HepG2 (cell line): Measurements from ENCODE around the gene SPIRE1. TPM values are rescaled to one million over a fixed set of nuclear protein-coding genes. Genes with fewer than 3 reads are reported as not detected.

ENCODE experiments used
- ATAC-seq: fragments of 200-7000 bp; cut with Tn5 transposase; 3 replicates; pipeline ENCODE4 v1.9.1; 2020; ENCODE audit warnings: mild to moderate bottlenecking, moderate library complexity
- BruUV-seq: library from RNA; stranded (reverse); fragments of 400-500 nt; replicated peaks from 2 replicates; lab custom pipeline; 2021; lab: Mats Ljungman, UMichigan
- CTCF ChIA-PET: fragments of 300-600 bp; formaldehyde crosslinking; extraction: SDS; loops from one replicate; lab custom pipeline; 2021; ENCODE audit warnings: low total read pairs, inconsistent platforms, low intra/inter-chr PET ratio; lab: Yijun Ruan, JAX
- POLR2A ChIA-PET: fragments of 350-600 bp; sonication (Branson Sonifier 250); formaldehyde crosslinking; loops from one replicate; lab custom pipeline; 2020; ENCODE audit warnings: antibody characterized with exemption, inconsistent platforms; lab: Yijun Ruan, JAX
- DNase-seq: peaks from one replicate; pipeline ENCODE4 v3.0.0-alpha.2; 2015; ENCODE audit warnings: low spot score
- FAIRE-seq: peaks from 3 replicates; lab custom pipeline; 2011; peaks lifted over from hg19 to GRCh38; lab: Jason Lieb, UNC
- H2AFZ ChIP-seq: one replicate; pipeline ENCODE4 v1.6.1; 2011; ENCODE audit warnings: low read length, inconsistent platforms
- H3K27ac ChIP-seq: fragments of 300-600 bp; 3 replicates; pipeline ENCODE4 v1.8.0; 2011; ENCODE audit warnings: mixed run types, mild to moderate bottlenecking, mixed read lengths, low read length, inconsistent platforms; ENCODE audit not compliant: insufficient read depth; ENCODE audit errors: extremely low read length
- H3K27me3 ChIP-seq, 2 experiments: fragments of 200-600 bp in 1 of 2; 2 replicates in 1 of 2; 3 replicates in 1 of 2; pipeline versions ENCODE4 v1.6.0 to v1.8.0; 2011; ENCODE audit warnings: low read length in 2 of 2, mild to moderate bottlenecking in 2 of 2, moderate library complexity in 2 of 2, inconsistent platforms in 1 of 2; ENCODE audit not compliant: insufficient read depth in 2 of 2, control insufficient read depth in 1 of 2
- H3K36me3 ChIP-seq, 2 experiments: fragments of 200-600 bp in 1 of 2; replicated peaks in 1 of 2; 2 replicates in 1 of 2; 3 replicates in 1 of 2; pipeline versions ENCODE4 v1.5.1 to v1.8.0; 2011; ENCODE audit warnings: low read length in 2 of 2, inconsistent platforms in 1 of 2; ENCODE audit not compliant: insufficient read depth in 2 of 2, control insufficient read depth in 1 of 2
- H3K4me1 ChIP-seq: 2 replicates; pipeline ENCODE4 v1.5.1; 2012; ENCODE audit warnings: low read length, inconsistent platforms; ENCODE audit not compliant: insufficient read depth
- H3K4me2 ChIP-seq: 2 replicates; pipeline ENCODE4 v1.6.0; 2011; ENCODE audit warnings: low read depth, low read length, inconsistent platforms
- H3K4me3 ChIP-seq, 3 experiments: fragments of 200-600 bp in 1 of 3; sonication (generic), shearing (Covaris generic) in 1 of 3; replicated peaks in 1 of 3; 2 replicates each; pipeline ENCODE4 v1.5.1; 2011 to 2016; ENCODE audit warnings: low read length in 3 of 3, inconsistent platforms in 2 of 3, low read depth in 2 of 3, mild to moderate bottlenecking in 2 of 3, control low read depth in 1 of 3, mixed read lengths in 1 of 3; ENCODE audit not compliant: insufficient read depth in 1 of 3
- H3K79me2 ChIP-seq: one replicate; pipeline ENCODE4 v1.6.1; 2011; ENCODE audit warnings: low read length, inconsistent platforms; ENCODE audit not compliant: insufficient read depth
- H3K9ac ChIP-seq: 2 replicates; pipeline ENCODE4 v1.6.0; 2011; ENCODE audit warnings: mild to moderate bottlenecking, low read depth, low read length, inconsistent platforms; ENCODE audit not compliant: insufficient read depth
- H3K9me3 ChIP-seq: 2 replicates; pipeline ENCODE4 v1.5.1; 2012; ENCODE audit warnings: mild to moderate bottlenecking, low read length
- H4K20me1 ChIP-seq: 2 replicates; pipeline ENCODE4 v1.6.0; 2011; ENCODE audit warnings: inconsistent platforms, mild to moderate bottlenecking, low read length, moderate library complexity; ENCODE audit not compliant: insufficient read depth
- ESRRA ChIP-seq: sonication (generic); formaldehyde crosslinking; IDR thresholded peaks from 2 replicates; pipeline ENCODE4 v1.5.1; 2020; ENCODE audit warnings: mild to moderate bottlenecking, low read depth, missing genetic modification reagents
- GATA4 ChIP-seq: sonication (generic); IDR thresholded peaks from 2 replicates; pipeline ENCODE4 v1.6.1; 2016; ENCODE audit warnings: antibody characterized with exemption, low read depth, borderline replicate concordance
- KDM5A ChIP-seq: fragments of 200-600 bp; sonication (generic); IDR thresholded peaks from 2 replicates; pipeline ENCODE4 v1.7.0; 2018; ENCODE audit warnings: antibody characterized with exemption, mild to moderate bottlenecking, low read length, borderline replicate concordance
- MED13 ChIP-seq: sonication (generic); formaldehyde crosslinking; IDR thresholded peaks from 2 replicates; pipeline ENCODE4 v1.5.0; 2020; ENCODE audit warnings: missing genetic modification reagents
- NFIC ChIP-seq: IDR thresholded peaks from 2 replicates; pipeline ENCODE4 v1.6.1; 2012; ENCODE audit warnings: mild to moderate bottlenecking, low read length, inconsistent platforms
- PHF21A ChIP-seq: sonication (generic); formaldehyde crosslinking; IDR thresholded peaks from 2 replicates; pipeline ENCODE4 v1.5.0; 2020; ENCODE audit warnings: mild to moderate bottlenecking, missing genetic modification reagents
- SIX4 ChIP-seq: sonication (generic); formaldehyde crosslinking; IDR thresholded peaks from 2 replicates; pipeline ENCODE4 v1.4.0; 2020; ENCODE audit warnings: missing genetic modification reagents
- SNAPC5 ChIP-seq: sonication (generic); formaldehyde crosslinking; IDR thresholded peaks from 2 replicates; pipeline ENCODE4 v1.8.1; 2023; ENCODE audit warnings: mild to moderate bottlenecking, missing genetic modification reagents, borderline replicate concordance
- TBL1XR1 ChIP-seq: fragments of 150-350 bp; IDR thresholded peaks from 2 replicates; pipeline ENCODE4 v1.6.1; 2014; ENCODE audit warnings: borderline replicate concordance, low read length; ENCODE audit not compliant: partially characterized antibody
- THAP11 ChIP-seq: IDR thresholded peaks from 2 replicates; pipeline ENCODE4 v1.6.1; 2016; ENCODE audit warnings: missing biosample characterization, missing genetic modification reagents
- THYN1 ChIP-seq: sonication (generic); formaldehyde crosslinking; IDR thresholded peaks from 2 replicates; pipeline ENCODE4 v1.8.1; 2023; ENCODE audit warnings: low read depth, mild to moderate bottlenecking, moderate library complexity, missing genetic modification reagents, borderline replicate concordance
- ZKSCAN8 ChIP-seq: IDR thresholded peaks from 2 replicates; pipeline ENCODE4 v1.6.1; 2016; ENCODE audit warnings: borderline replicate concordance, missing genetic modification reagents, missing compliant biosample characterization
- ZNF24 ChIP-seq: fragments of 450-650 bp; IDR thresholded peaks from 2 replicates; pipeline ENCODE4 v1.6.1; 2017; ENCODE audit warnings: antibody characterized with exemption, mild to moderate bottlenecking
- ZNF251 ChIP-seq: sonication (generic); formaldehyde crosslinking; IDR thresholded peaks from 2 replicates; pipeline ENCODE4 v1.9.0; 2021; ENCODE audit warnings: mild to moderate bottlenecking, missing genetic modification reagents
- ZSCAN30 ChIP-seq: sonication (generic); formaldehyde crosslinking; IDR thresholded peaks from 2 replicates; pipeline ENCODE4 v1.5.0; 2020; ENCODE audit warnings: mild to moderate bottlenecking, missing genetic modification reagents
- ZSCAN31 ChIP-seq: sonication (generic); formaldehyde crosslinking; IDR thresholded peaks from 2 replicates; pipeline ENCODE4 v1.5.0; 2020; ENCODE audit warnings: low read depth, mild to moderate bottlenecking, missing genetic modification reagents
- in situ Hi-C: cut with HindIII; loops from 2 replicates; pipeline ENCODE4 v1.10.0; 2017; ENCODE audit warnings: low pct_unique_long_range_greater_than_20kb; ENCODE audit not compliant: extremely low pct_ligation_motif_present
- intact Hi-C: fragments of 100-400 bp; cut with micrococcal nuclease; formaldehyde crosslinking; loops from one replicate; pipeline ENCODE4 v1.10.0; 2022; ENCODE audit not compliant: unreplicated experiment
- polyA plus RNA-seq, 8 experiments: library from polyadenylated mRNA; depleted of rRNA in 3 of 8; stranded (reverse) in 7 of 8; unstranded in 1 of 8; fragments of >200 nt; fragmentation: Illumina TruSeq in 4 of 8; extraction: Trizol in 4 of 8; gene quantifications; 2 replicates each; pipeline versions ENCODE4 v1.2.1 to v1.2.3, GENCODE V29; 2011 to 2016; ENCODE audit warnings: low read depth in 4 of 8, missing spikeins in 1 of 8, mixed read lengths in 1 of 8; ENCODE audit not compliant: insufficient read depth in 1 of 8
- total RNA-seq, 5 experiments: library from RNA; depleted of rRNA; stranded (reverse); fragments of >200 nt; fragmentation: Illumina TruSeq; extraction: Trizol; gene quantifications; 2 replicates each; pipeline ENCODE4 v1.2.3, GENCODE V29; 2016; ENCODE audit warnings: low read depth in 1 of 5
- TF ChIP-seq, protein P1 (sequence below): sonication (generic); formaldehyde crosslinking; IDR thresholded peaks from 2 replicates; pipeline ENCODE4 v1.5.0; 2020; ENCODE audit warnings: missing genetic modification reagents
- TF ChIP-seq, protein P2 (sequence below): sonication (generic); IDR thresholded peaks from 2 replicates; pipeline ENCODE4 v1.6.1; 2016; ENCODE audit warnings: low read depth, borderline replicate concordance
- TF ChIP-seq, protein P3 (sequence below), 2 experiments: sonication (generic) in 1 of 2; formaldehyde crosslinking in 1 of 2; IDR thresholded peaks; 2 replicates each; pipeline versions ENCODE4 v1.4.0 to v1.6.1; 2018 to 2020; ENCODE audit warnings: missing genetic modification reagents in 2 of 2, borderline replicate concordance in 1 of 2, low read depth in 1 of 2, mild to moderate bottlenecking in 1 of 2, missing biosample characterization in 1 of 2

SPIRE1 gene
- total and polyA plus RNA-seq, 2 of the 13 experiments (the other 11 are each of a cell fraction or from before 2014, with no cell fraction given), result 9.9 to 21.3 TPM

- TF ChIP-seq, protein P1, sequence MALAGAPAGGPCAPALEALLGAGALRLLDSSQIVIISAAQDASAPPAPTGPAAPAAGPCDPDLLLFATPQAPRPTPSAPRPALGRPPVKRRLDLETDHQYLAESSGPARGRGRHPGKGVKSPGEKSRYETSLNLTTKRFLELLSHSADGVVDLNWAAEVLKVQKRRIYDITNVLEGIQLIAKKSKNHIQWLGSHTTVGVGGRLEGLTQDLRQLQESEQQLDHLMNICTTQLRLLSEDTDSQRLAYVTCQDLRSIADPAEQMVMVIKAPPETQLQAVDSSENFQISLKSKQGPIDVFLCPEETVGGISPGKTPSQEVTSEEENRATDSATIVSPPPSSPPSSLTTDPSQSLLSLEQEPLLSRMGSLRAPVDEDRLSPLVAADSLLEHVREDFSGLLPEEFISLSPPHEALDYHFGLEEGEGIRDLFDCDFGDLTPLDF, result no peak
- TF ChIP-seq TBL1XR1 (no peak), ZNF251 (CRISPR knock-in tag) (no peak), ZNF24 (no peak)
- TF ChIP-seq, all 625 proteins: peak for 30
Observed at GRCh38 chr18:12597760-12598159, 60.1 kb downstream of the SPIRE1 start (continued).

GRCh38 chr18:12595571-12596255 lies 62.2 kb downstream of the SPIRE1 start:
- ChIA-PET CTCF (no interaction called here), POLR2A (no interaction called here)
- FAIRE-seq (peak; percentile 81), ATAC-seq (peak; percentile 88), DNase-seq (peak; percentile 97)
- no peak overlapping the region for H2AFZ ChIP-seq
- peak overlapping the region; percentile 52 for H3K4me2 ChIP-seq
- no TSS peak for BruUV-seq
- peak overlapping the region; percentile 71 for H3K27ac ChIP-seq
- intact Hi-C loops, result loop anchor here (5.0 kb wide), 1 partner anchor 47 kb away; no protein-coding TSS in a partner anchor
- H3K4me1 ChIP-seq, result peaks cover 74% of the 10 kb centered on the region
- H3K79me2 ChIP-seq, result no peaks in the 10 kb centered on the region
- no peaks in the 10 kb centered on the region for H3K27me3 ChIP-seq
- no peaks in the 10 kb centered on the region for H3K36me3 ChIP-seq
- no peaks in the 10 kb centered on the region for H3K9me3 ChIP-seq
- H3K9ac ChIP-seq, result no peak overlapping the region
- in situ Hi-C loops, result no loop called here
- H3K4me3 ChIP-seq, result peak overlapping the region in 2 of 3 experiments; percentile 36 to 45; a peak in 2 of 6 replicates
- H4K20me1 ChIP-seq, result no peaks in the 10 kb centered on the region
- TF ChIP-seq, protein P2, sequence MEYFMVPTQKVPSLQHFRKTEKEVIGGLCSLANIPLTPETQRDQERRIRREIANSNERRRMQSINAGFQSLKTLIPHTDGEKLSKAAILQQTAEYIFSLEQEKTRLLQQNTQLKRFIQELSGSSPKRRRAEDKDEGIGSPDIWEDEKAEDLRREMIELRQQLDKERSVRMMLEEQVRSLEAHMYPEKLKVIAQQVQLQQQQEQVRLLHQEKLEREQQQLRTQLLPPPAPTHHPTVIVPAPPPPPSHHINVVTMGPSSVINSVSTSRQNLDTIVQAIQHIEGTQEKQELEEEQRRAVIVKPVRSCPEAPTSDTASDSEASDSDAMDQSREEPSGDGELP, result 0 out of 2 replicates have a peak, but pooled peaks have one; percentile 52
- no peak for TF ChIP-seq ZSCAN31 (CRISPR knock-in tag)
- TF ChIP-seq MED13 (CRISPR knock-in tag), result 0 out of 2 replicates have a peak, but pooled peaks have one; percentile 40
- TF ChIP-seq THYN1, result no peak
- no peak for TF ChIP-seq ESRRA
- TF ChIP-seq ZKSCAN8 (CRISPR knock-in tag), result no peak
- no peak for TF ChIP-seq SNAPC5 (CRISPR knock-in tag)
- peak; percentile 48; the same call in 1 of the 2 replicates for TF ChIP-seq THAP11 (CRISPR knock-in tag)
- TF ChIP-seq, protein P3, sequence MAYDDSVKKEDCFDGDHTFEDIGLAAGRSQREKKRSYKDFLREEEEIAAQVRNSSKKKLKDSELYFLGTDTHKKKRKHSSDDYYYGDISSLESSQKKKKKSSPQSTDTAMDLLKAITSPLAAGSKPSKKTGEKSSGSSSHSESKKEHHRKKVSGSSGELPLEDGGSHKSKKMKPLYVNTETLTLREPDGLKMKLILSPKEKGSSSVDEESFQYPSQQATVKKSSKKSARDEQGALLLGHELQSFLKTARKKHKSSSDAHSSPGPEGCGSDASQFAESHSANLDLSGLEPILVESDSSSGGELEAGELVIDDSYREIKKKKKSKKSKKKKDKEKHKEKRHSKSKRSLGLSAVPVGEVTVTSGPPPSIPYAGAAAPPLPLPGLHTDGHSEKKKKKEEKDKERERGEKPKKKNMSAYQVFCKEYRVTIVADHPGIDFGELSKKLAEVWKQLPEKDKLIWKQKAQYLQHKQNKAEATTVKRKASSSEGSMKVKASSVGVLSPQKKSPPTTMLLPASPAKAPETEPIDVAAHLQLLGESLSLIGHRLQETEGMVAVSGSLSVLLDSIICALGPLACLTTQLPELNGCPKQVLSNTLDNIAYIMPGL (CRISPR knock-in tag; IDR thresholded peaks at IDR 0.05; ENCODE audit: borderline replicate concordance in 1 of 2, low read depth in 1 of 2), result no peak
- TF ChIP-seq PHF21A (CRISPR knock-in tag), result peak; percentile 64; the same call in 1 of the 2 replicates
- TF ChIP-seq GATA4, result peak; percentile 74; the same call in 1 of the 2 replicates
- no peak for TF ChIP-seq ZSCAN30 (CRISPR knock-in tag)
- TF ChIP-seq KDM5A, result no peak; the same call in 1 of the 2 replicates
- peak; percentile 83 for TF ChIP-seq NFIC
- TF ChIP-seq SIX4 (CRISPR knock-in tag), result peak; percentile 54; the same call in 1 of the 2 replicates
